Central memory CD8-positive, alpha-beta T cell (primary cell): ENCODE results near the gene ASB9.
"Not testable (repeated sequence)": the region's sequence is repeated elsewhere in the genome, so short reads cannot be mapped to it uniquely, and the experiment has no call there.

Experiments used
- ATAC-seq: fragments of 150-1000 bp; cut with Tn5 transposase; replicated peaks from 2 replicates; pipeline ENCODE4 v1.10.0; 2022; ENCODE audit warnings: mild to moderate bottlenecking, moderate FRiP score, moderate number of reproducible peaks; ENCODE audit not compliant: poor library complexity, severe bottlenecking; ENCODE audit errors: extremely low read depth
- DNase-seq, 2 donors: peaks; one replicate each; pipeline ENCODE4 v3.0.0; 2021; ENCODE audit warnings: low spot score in 2 of 2
- H3K27ac Mint-ChIP-seq: one replicate; pipeline ENCODE4 v1.8.0; 2022; ENCODE audit warnings: low read depth, mild to moderate bottlenecking, moderate library complexity, mixed read lengths
- H3K27me3 Mint-ChIP-seq: one replicate; pipeline ENCODE4 v1.8.0; 2022; ENCODE audit warnings: mixed read lengths
- H3K36me3 Mint-ChIP-seq: one replicate; pipeline ENCODE4 v1.8.0; 2022; ENCODE audit warnings: mild to moderate bottlenecking, moderate library complexity, mixed read lengths; ENCODE audit not compliant: insufficient read depth
- H3K4me1 Mint-ChIP-seq: one replicate; pipeline ENCODE4 v1.8.0; 2022; ENCODE audit warnings: mixed read lengths
- H3K4me3 Mint-ChIP-seq: one replicate; pipeline ENCODE4 v1.8.0; 2022; ENCODE audit warnings: mild to moderate bottlenecking, moderate library complexity, mixed read lengths
- H3K9me3 Mint-ChIP-seq: one replicate; pipeline ENCODE4 v1.8.0; 2022; ENCODE audit warnings: mixed read lengths

Gene ASB9

DNA sequence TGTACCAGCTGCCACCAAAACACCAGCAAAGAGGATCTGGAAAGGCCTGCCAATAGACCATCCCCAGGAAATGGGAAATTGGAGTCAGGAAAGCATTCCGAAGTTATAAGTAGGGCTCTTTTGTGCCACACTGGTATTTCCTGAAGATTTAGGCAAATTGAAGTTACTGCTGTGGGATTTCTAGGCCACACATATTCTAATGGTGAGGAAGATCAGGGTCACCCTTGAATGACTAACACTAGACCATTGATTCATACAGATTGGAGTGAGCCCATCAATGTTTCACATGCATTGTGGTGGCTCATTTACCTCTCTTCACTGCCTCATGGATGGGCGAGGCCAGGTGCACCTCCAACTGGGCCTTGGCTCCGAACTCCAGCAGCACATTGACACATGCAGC lies 23.0 kb upstream of the ASB9 start:
- Mint-ChIP-seq H3K27ac (no peak overlapping the region), H3K36me3 (no peaks in the 10 kb centered on the region), H3K9me3 (no peaks in the 10 kb centered on the region), H3K27me3 (no peaks in the 10 kb centered on the region), H3K4me1 (no peaks in the 10 kb centered on the region), H3K4me3 (no peak overlapping the region)
- no peak for ATAC-seq
- no peak for DNase-seq

DNA sequence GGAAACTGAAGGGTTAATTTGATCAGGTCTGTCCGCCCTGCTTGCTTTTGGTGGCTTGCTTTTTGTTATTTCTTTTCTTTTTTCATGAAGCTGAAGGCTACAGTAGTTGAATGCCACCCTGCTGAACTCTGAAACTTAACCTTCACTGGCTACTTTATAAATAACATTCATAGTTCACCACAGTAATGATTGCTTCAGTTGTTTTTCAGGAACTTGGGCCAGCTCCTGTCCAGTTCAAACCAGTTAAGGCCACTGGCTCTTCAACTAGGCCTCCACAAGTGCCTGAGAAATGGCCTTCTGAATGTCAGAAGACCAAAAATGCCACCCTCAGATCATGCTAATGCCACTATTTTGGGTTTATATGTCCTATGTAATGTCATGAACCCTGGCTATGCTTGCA lies 7.7 kb upstream of the ASB9 start:
- no peak for ATAC-seq
- Mint-ChIP-seq H3K9me3 (no peaks in the 10 kb centered on the region), H3K27me3 (peaks cover 9% of the 10 kb centered on the region), H3K4me1 (no peaks in the 10 kb centered on the region), H3K36me3 (no peaks in the 10 kb centered on the region), H3K27ac (no peak overlapping the region), H3K4me3 (no peak overlapping the region)
- DNase-seq: no peak

DNA sequence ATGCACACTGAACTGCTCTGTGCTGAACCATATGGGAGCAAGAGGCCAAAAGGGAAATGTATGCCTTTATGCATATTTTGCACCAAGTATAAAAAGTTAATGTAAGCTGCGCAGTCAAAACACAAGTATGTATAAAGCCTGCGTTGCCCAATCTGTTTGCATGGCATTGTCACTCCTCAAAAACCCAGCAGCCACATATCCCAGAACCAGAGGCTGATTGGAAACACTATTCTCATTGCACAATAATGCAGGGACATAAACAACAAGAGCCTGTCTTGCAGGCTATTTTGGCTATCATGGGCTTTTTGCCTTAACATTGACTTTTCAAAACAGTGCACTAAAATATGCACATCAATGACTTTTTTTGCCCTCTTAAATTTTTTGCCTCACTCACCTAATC lies 5.1 kb upstream of the ASB9 start:
- Mint-ChIP-seq H3K27ac (no peak overlapping the region), H3K4me3 (no peak overlapping the region)
- no peak for ATAC-seq

DNA sequence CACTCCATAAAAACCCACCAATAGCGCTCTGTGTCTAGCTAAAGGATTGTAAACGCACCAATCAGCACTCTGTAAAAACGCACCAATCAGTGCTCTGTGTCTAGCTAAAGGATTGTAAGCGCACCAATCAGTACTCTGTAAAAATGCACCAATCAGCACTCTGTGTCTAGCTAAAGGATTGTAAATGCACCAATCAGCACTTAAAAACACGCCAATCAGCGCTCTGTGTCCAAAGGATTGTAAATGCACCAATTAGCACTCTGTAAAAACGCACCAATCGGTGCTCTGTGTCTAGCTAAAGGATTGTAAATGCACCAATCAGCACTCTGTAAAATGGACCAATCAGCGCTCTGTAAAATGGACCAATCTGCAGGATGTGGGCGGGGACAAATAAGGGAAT lies 3.4 kb upstream of the ASB9 start:
- not testable (repeated sequence) for H3K27ac Mint-ChIP-seq, H3K4me3 Mint-ChIP-seq, DNase-seq, H3K4me1 Mint-ChIP-seq, H3K27me3 Mint-ChIP-seq, ATAC-seq, H3K36me3 Mint-ChIP-seq, H3K9me3 Mint-ChIP-seq

More for the DNA sequence above, 5.1 kb upstream of the ASB9 start:
- Mint-ChIP-seq H3K4me1 (peaks cover 3% of the 10 kb centered on the region), H3K27me3 (no peaks in the 10 kb centered on the region), H3K9me3 (no peaks in the 10 kb centered on the region), H3K36me3 (no peaks in the 10 kb centered on the region)
- no peak for DNase-seq

DNA sequence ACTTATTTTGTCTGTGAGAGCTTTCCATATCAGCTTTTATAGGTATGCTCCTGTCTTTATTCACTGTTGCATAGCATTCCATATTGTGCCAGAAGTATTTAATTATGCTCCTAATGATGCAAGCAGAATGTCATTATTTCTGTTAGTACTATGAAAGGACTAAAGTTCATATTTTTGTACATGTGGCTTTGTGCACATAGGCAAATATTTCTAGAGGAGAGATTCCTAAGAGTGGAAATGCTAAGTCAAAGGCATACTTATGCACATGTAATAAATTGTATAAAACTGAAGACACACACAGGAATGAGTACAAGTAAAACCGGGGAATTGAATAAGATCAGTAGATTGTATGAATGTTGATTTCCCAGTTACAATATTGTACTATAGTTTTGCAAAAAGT lies 1.9 kb upstream of the ASB9 start:
- Mint-ChIP-seq H3K4me3 (no peak overlapping the region), H3K27ac (no peak overlapping the region), H3K27me3 (no peaks in the 10 kb centered on the region), H3K4me1 (peaks cover 7% of the 10 kb centered on the region), H3K36me3 (no peaks in the 10 kb centered on the region), H3K9me3 (no peaks in the 10 kb centered on the region)
- ATAC-seq: no peak
- DNase-seq: no peak

DNA sequence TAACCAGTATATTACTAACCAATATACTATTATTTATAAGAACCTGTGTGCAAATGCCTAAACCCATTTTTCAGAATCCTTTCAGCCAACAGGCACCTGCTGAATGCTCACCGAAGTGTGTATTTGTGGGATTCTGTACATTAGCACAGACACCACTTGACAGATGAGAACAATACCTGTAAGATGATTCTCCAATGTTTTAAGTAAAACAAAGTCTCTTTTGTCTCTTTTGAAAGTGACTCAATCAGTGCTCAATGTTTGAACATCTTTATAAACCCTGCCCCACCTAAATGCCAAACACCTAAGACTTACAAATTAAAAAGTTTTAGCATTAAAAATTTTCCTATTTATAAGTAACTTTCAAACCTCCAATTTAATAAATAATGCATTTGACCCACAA lies 763 bp downstream of the ASB9 start:
- H3K27me3 Mint-ChIP-seq: no peaks in the 10 kb centered on the region
- ATAC-seq (no peak), DNase-seq (no peak)
- no peaks in the 10 kb centered on the region for H3K9me3 Mint-ChIP-seq
- H3K27ac Mint-ChIP-seq: no peak overlapping the region
- H3K36me3 Mint-ChIP-seq: no peaks in the 10 kb centered on the region
- H3K4me1 Mint-ChIP-seq: peaks cover 7% of the 10 kb centered on the region
- H3K4me3 Mint-ChIP-seq: no peak overlapping the region

DNA sequence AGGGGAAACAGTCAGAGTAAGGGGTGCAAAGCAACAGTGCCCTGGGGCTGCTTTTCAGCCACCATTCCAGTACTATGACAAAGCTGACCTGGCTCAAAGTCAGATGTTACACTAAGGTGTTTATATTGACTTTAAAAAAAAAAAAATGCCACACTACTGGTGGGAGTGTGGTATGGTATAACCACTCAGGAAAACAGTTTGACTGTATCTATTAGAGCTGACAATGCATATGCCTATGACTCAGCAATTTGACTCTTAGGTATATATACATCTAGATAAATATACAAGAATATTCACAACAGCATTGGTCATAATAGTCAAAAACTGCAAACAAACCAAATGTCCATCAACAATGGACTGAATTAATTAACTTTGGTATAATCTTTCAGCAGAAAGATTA lies 15.0 kb downstream of the ASB9 start:
- Mint-ChIP-seq H3K36me3 (no peaks in the 10 kb centered on the region), H3K4me1 (no peaks in the 10 kb centered on the region), H3K27me3 (no peaks in the 10 kb centered on the region), H3K9me3 (no peaks in the 10 kb centered on the region), H3K4me3 (no peak overlapping the region), H3K27ac (no peak overlapping the region)
- no peak for DNase-seq
- ATAC-seq: no peak

DNA sequence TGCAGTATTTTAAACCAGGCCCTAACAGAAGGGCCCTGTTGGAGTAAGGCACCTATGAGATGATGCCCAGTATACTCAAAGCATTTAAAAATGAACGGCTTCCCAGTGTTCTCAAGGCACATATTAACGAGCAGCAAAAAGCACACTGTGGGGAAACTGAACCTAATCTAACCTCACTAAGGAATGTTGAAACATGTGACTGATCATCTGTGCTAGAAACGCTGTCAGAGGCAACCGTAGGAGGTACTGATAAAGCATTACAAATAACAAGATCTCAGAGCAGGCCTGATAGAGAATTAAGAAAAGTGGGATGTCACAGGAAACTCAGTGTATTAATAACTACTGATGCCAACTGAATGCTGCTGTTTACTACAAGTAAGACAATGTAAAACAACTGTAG lies 24.0 kb downstream of the ASB9 start:
- no peaks in the 10 kb centered on the region for H3K9me3 Mint-ChIP-seq

DNA sequence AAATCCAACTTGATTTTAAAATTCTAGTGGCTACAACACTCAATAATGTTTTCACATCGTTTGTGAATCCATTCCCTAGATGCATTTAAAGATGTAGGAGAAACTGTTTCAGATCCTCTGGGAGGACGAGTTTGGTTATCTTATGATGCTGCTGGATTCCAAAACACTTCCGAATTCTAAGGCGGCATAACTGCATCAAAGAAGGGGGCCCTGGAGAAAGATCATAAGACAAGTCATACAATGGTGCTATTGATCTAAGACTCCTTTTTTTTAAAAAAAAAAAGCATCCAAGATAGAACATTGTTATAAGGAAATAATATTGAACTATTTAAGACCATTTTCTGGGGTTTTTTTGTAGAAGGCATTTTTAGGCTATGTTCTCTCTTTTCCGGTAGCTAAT lies 25.5 kb downstream of the ASB9 start:
- Mint-ChIP-seq H3K4me3 (no peak overlapping the region), H3K9me3 (no peaks in the 10 kb centered on the region), H3K36me3 (no peaks in the 10 kb centered on the region), H3K4me1 (no peaks in the 10 kb centered on the region), H3K27ac (no peak overlapping the region), H3K27me3 (no peaks in the 10 kb centered on the region)
- no peak for DNase-seq
- ATAC-seq: no peak

More for the DNA sequence above, 24.0 kb downstream of the ASB9 start:
- Mint-ChIP-seq H3K36me3 (no peaks in the 10 kb centered on the region), H3K4me3 (no peak overlapping the region), H3K27ac (no peak overlapping the region), H3K27me3 (no peaks in the 10 kb centered on the region), H3K4me1 (no peaks in the 10 kb centered on the region)
- no peak for ATAC-seq
- no peak for DNase-seq

DNA sequence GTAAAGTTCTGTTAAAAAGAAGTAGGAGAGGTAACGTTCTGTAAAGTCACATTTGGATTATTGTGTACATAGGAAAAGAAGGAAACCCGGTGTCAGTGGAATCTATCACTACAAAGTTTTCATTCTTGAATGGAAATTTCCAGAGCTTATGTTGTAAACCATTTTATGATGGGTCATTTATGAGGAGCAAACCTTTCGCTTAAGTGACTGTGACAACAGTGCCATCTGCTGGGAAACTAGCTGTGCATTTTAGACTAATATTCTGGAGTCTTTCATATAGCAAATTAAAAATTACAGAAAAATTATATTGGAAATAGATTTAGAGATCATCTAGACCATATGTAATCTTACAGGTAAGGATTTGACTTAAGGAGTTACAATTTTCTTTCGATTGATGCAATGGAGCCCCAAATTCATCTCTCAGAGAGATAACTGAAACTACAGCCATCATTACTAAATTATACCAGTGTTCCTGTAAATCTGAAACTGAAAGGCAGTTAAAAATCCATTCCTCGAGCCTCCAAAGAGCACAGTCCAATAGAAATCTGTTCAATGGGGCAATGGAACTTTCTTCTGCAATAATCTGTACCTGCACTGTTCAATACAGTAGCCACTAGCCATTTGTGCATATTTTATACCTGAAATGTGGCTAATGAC lies 26.9 kb downstream of the ASB9 start:
- H3K9me3 Mint-ChIP-seq: no peaks in the 10 kb centered on the region
- no peaks in the 10 kb centered on the region for H3K36me3 Mint-ChIP-seq
- H3K27me3 Mint-ChIP-seq: no peaks in the 10 kb centered on the region
- no peak for DNase-seq
- H3K4me1 Mint-ChIP-seq: no peaks in the 10 kb centered on the region
- no peak overlapping the region for H3K4me3 Mint-ChIP-seq
- no peak overlapping the region for H3K27ac Mint-ChIP-seq
- ATAC-seq: no peak

DNA sequence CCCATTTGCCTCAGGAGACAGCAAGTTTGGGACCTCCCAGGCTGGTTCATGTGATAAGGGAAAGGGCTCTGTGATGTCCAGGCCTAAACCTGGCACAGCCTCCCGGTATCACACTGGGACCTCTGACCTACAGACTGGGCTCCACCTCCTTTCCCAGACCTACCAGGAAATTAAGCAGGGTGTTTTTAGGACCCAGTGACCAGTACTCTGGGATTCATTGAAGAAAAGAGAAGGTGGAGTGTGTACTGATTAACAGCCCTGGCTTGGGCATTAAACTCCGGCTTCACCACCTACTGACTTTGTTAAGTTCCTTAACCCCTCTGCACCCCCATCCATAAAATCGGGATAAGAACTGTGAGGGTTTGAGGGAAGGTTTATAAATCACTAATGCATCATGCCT lies 28.6 kb downstream of the ASB9 start:
- ATAC-seq (no peak), DNase-seq (no peak)
- no peak overlapping the region for H3K4me3 Mint-ChIP-seq
- H3K27ac Mint-ChIP-seq: no peak overlapping the region
- no peaks in the 10 kb centered on the region for H3K36me3 Mint-ChIP-seq
- no peaks in the 10 kb centered on the region for H3K4me1 Mint-ChIP-seq
- no peaks in the 10 kb centered on the region for H3K27me3 Mint-ChIP-seq
- H3K9me3 Mint-ChIP-seq: no peaks in the 10 kb centered on the region

DNA sequence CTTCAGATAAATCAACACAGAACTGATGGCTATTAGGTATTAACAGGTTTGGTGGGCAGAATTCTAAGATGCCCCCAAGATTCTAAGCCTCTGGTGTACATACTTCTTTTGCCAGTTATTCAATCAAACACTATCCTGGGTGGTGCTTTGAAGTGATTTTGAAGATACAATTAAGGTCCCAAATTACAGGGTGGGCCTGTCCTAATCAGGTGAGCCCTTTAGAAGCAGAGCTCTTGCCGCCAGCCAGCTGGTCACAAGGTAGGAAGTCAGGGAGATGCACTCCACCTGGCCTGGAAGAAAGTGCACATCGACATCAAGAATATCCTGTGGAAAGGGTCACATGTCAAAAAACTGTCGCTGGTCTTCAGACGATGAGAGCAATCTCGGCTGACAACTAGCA lies 29.5 kb downstream of the ASB9 start:
- DNase-seq (no peak), ATAC-seq (no peak)
- H3K9me3 Mint-ChIP-seq: no peaks in the 10 kb centered on the region
- no peaks in the 10 kb centered on the region for H3K4me1 Mint-ChIP-seq
- no peak overlapping the region for H3K27ac Mint-ChIP-seq
- no peaks in the 10 kb centered on the region for H3K27me3 Mint-ChIP-seq
- no peaks in the 10 kb centered on the region for H3K36me3 Mint-ChIP-seq
- no peak overlapping the region for H3K4me3 Mint-ChIP-seq

DNA sequence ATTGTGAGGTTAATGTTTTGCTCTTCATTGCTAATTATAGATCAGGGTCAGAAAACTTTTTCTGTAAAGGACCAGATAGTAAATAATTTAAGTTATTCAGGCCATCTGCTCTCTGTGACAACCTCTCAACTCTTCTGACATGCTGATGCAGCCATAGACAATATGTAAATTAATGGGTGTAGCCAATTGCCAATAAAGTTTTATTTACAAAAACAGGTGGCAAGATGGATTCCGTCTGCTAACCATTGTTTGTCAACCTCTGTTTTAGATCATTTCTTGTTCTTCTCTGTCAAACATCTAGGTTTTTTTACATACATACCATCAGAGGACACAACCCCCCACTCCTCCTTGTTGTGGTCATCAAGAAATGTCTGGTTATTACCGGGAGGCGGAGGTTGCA lies 33.7 kb downstream of the ASB9 start:
- ATAC-seq: no peak
- Mint-ChIP-seq H3K9me3 (no peaks in the 10 kb centered on the region), H3K27me3 (no peaks in the 10 kb centered on the region), H3K36me3 (no peaks in the 10 kb centered on the region), H3K4me1 (no peaks in the 10 kb centered on the region), H3K27ac (no peak overlapping the region), H3K4me3 (no peak overlapping the region)
- DNase-seq: no peak

DNA sequence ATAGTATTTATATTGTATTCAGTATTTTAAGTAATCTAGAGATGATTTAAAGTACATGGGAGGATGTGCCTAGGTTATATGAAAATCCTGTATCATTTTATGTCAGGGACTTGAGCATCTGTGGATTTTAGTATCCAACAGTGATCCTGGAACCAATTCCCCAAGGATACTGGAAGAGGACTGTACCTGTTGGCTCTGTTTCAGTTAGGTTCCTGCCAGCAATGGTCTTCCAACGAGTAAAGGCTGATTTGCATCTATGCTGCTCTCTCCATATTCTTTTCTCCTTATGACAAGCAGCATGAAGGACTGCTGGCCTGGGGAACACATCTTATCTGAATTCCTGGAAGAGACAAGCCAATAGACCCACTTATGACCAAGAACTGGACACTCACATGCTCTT lies 34.9 kb downstream of the ASB9 start:
- Mint-ChIP-seq H3K4me1 (no peaks in the 10 kb centered on the region), H3K9me3 (no peaks in the 10 kb centered on the region), H3K36me3 (no peaks in the 10 kb centered on the region), H3K27ac (no peak overlapping the region), H3K4me3 (no peak overlapping the region), H3K27me3 (no peaks in the 10 kb centered on the region)
- no peak for ATAC-seq
- no peak for DNase-seq
